GM18519 (cell line): ENCODE results near the gene CCDC148.

Source experiments
- ATAC-seq: cut with Tn5 transposase; IDR thresholded peaks from one replicate; pipeline ENCODE4 v1.9.1; 2021; ENCODE audit warnings: mild to moderate bottlenecking, moderate library complexity; ENCODE audit not compliant: unreplicated experiment, low FRiP score

Gene CCDC148

DNA sequence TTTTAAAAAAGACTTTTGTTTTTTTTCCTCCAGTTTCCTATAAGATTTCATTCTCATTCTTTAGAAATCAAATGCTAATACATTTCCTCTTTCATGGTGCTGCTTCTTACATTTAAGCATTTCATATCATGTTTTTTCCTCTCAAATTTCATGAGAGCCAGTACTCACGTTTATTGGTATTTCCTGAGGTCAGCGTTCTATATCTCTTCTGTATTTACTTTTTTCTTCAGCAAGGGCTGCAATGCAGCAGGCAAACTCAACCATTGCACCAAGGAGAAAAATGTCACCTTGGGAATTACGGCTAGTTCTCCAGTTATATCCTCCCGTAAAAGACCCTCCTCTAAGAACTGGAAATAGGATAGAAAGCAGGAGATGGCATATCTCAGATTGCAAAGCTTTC is 322.5 kb downstream of the CCDC148 start:
- no peak for ATAC-seq

DNA sequence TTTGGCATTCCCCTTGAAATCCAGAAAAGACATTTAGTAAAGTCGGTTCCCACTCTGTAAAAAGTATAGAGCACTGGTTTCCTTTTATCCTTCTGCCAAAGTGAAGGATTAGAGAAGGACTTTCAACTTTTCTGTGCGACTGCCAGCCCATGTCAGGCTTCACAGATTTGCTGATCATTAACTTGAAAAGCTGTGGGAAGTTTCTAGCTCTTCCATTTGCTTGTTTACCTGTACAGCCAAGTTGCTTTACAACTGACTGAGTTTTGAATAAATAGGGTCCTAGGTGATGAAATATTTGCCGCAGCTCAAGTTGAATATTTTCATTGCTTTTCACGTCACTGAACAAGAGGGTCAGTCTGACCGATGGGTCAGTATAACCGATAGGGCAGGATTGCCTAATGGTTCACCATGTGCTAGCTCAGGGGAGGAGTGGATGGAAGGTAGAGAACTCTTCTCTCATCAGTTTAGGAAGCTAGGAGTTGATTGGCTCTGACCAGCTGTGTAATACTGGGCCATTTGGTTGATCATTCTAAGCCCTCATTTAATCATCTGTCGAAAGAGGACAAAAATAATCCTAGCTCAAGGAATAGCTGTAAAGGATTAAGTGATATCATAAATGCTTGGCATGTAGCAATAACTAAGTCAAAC is 324.5 kb downstream of the CCDC148 start:
- no peak for ATAC-seq

GRCh38 chr2:158131483-158131912 is 325.1 kb downstream of the CCDC148 start:
- no peak for ATAC-seq

DNA sequence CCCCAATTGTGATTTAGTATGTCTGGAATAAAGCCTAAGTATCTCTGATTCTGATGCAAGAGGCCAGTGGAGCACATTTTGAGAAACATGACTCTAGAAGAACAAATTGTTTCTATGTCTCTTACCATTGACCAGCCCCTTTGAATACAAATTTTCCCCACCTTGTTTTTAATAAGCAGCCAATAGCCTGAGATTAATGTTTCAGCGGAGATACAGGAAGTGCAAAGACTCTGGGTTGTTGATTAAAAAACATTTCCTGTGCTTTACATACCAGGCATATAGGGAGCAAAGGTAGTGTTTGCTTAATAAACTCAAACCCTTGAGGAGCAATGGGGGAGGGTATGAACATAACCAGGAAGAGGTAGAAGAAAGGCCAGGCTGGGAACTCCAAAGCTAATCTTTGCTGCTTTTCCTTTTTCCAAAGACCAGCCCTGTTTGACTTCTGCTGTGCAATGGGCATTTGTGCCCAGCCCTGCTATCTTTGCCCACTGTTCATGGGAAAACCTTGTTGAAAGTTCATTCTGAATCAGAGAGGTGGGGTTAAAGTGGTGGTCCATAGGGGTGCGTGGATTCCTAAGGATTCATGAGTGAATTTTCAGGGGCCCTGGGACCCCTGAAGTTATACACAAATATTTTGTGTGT is 325.6 kb downstream of the CCDC148 start:
- ATAC-seq = no peak

DNA sequence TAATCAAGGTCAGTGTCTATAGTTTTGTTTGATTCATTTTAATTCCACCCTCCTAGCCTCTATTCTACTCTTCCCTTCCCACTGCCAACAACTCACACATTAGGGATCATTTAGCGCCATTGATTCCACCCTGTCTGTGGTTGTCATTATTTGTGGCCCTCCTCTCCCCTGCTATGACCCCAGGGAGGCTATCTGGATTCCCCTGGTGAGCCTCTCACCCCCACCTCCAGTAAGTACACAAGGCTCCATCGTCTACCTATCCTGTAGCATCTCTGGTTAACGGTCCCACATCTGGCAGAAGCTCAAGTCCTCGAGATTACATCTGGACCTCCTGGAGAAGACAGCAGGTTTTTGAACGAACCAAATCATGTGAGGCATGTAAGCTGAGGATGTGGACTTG is 327.5 kb downstream of the CCDC148 start:
- no peak for ATAC-seq

DNA sequence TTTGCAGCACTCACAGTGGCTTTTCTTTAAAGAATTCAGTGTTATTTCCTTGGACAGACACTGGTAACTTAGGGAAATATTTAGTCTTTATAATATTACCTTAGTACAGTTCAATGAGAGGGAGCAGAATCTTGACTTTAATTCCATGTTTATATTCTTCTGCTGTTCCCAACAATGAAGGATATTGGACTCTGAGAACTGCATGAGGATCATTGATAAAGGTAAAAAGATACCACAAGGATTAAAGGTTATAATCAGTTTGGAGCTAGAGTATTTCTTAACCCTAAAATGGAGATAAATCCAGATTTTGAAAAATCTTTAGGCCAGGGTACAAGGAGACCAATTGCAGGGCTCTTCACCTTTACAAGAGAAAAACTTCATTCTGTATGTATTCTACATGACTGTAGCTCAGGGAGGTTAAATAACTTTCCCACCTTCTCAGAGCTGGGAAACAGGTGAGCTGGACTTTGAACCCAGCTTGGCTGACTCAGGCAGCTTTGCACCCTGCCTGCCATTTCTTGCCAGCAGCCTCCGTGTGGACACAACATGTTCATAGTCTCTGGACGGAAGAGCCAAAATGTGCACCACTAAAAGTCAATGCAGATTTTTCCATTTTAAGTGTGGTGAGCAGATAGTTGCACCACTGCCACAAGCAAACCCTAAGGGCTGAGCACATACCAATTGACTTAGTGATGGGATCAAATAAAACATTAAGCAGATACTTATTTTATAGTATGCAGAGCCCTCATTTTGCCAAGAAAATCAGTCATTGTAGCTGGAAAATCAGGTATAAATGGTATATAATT is 328.2 kb downstream of the CCDC148 start:
- ATAC-seq = no peak

GRCh38 chr2:158127380-158127804 is 329.2 kb downstream of the CCDC148 start:
- no peak for ATAC-seq

DNA sequence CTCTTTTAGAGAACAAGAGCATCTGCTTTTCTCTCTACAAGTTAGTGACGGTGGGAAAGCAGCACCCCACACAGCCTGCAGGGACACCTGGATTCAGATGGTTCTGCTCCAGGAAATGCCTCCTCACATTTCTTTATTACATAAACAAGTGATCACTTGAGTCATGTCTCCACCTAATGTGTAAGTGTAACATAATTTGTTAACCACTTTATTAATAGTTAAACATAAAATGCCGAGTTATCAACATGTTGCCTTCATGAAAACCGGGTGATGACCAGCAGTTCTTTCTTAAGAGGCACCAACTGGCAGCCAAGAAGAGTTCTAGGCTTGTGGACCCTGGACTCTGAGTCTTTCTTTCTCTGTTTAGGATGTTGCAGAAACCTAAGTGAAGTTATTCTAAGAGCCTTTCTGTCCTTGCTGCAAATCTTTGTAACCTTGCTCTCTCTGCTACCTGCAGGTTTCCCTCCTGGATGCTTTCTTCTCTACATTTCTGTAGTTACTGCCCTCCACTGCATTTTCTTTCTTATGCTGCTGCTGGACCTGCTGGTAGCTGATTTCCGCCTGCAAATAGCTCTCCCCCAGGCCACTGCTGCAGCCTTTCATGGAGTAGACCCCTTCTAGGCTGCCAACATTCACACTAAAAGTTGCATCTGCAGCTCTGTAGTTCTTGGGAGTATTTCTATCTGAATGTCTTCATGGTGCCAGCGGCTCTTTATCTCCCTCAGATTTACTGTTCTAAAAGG is 330.6 kb downstream of the CCDC148 start:
- ATAC-seq = no peak

DNA sequence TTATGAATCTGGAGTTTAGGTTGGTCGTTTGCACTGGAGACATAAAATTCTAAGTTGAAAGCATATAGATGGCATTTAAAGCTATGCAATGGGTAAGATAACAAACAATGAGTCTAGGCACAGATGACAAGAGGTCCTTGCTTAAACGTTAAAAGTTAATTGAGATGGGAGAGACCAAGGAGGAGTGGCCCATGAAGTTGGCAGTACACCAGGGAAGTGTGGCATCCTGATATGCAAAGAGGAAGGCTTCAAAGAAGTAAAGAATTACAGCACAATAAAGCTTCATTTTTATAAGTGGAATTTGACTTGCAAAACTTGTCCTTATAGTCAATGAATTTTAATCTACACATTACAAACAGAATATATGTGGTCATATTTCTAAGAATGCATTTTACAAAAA is 331.7 kb downstream of the CCDC148 start:
- no peak for ATAC-seq
